AG04449 (cell line): ENCODE measurements around the gene NOL11.

Experiments used
- CTCF ChIA-PET: fragments of 350-600 bp; formaldehyde crosslinking; extraction: SDS; loops from one replicate; lab custom pipeline; 2021; ENCODE audit warnings: antibody characterized with exemption; lab: Yijun Ruan, JAX
- POLR2A ChIA-PET: fragments of 400-600, 350-600 bp; formaldehyde crosslinking; extraction: SDS; loops from one replicate; lab custom pipeline; 2020; ENCODE audit warnings: antibody characterized with exemption, inconsistent platforms; lab: Yijun Ruan, JAX
- DNase-seq: peaks from one replicate; pipeline ENCODE4 v3.0.0-alpha.2; 2010; ENCODE audit warnings: low read depth, low spot score
- H3K4me3 ChIP-seq: 2 replicates; pipeline ENCODE4 v1.5.1; 2011; ENCODE audit warnings: low read depth, mild to moderate bottlenecking, control low read depth, low read length
- CTCF ChIP-seq: IDR thresholded peaks from one replicate; pipeline ENCODE4 v1.5.1; 2011; ENCODE audit warnings: mild to moderate bottlenecking, moderate library complexity, low read length, control low read depth, inconsistent platforms; ENCODE audit not compliant: insufficient read depth; ENCODE audit errors: missing control alignments

The NOL11 gene

DNA sequence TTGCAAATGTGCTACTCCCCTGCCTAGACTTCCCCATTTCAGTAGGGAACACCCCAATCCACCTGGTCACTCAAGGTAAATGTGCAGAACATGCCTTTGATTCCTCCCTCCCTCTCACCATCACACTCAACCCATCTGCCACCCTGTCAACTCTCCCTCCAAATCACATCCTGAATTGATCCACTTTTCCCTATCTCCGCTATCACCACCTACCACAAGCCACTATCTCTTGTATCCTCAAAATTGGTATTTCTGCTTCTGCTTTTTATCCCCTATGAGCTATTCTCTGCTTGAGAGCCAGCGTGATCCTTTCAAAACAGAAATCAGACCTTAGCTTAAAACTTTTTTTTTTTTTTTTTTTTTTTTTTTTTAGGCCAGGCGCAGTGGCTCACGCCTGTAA, 5.4 kb upstream of the NOL11 start:
- POLR2A ChIA-PET, result no interaction called here
- no peak for TF ChIP-seq CTCF

DNA sequence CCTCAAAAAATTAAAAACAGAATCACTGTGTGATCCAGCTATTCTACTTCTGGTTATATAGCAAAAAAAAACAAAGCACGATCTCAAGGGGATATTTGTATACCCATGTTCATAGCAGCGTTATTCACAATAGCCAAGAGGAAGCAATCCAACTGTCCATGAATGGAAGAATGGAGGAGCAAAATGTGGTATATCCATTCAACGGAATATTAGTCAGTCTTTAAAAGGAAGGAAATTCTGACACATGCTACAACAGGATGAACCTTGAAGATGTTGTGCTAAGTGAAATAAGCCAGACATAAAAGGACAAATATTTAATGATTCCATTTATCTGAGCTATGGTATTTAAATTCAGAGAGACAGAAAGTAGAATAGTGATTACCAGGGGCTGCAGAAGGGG, 4.6 kb upstream of the NOL11 start:
- H3K4me3 ChIP-seq, result no peak overlapping the region
- no peak for TF ChIP-seq CTCF
- ChIA-PET POLR2A (no interaction called here), CTCF (interaction anchor here (0.7 to 3.7 kb wide), 3 partner anchors 14 to 338 kb away, joined by 3 to 14 read pairs (median 3); no protein-coding TSS in a partner anchor)
- DNase-seq, result no peak

More for the DNA sequence above, 5.4 kb upstream of the NOL11 start:
- DNase-seq, result no peak
- no peak overlapping the region for H3K4me3 ChIP-seq
- CTCF ChIA-PET, result interaction anchor here (0.7 to 3.7 kb wide), 4 partner anchors 11 to 337 kb away, joined by 3 to 14 read pairs (median 4); no protein-coding TSS in a partner anchor

- CTCF ChIA-PET, result interaction anchor here (1.3 to 4.9 kb wide), 3 partner anchors 9 to 341 kb away, joined by 8 to 18 read pairs (median 15); no protein-coding TSS in a partner anchor
- no peak overlapping the region for H3K4me3 ChIP-seq
- POLR2A ChIA-PET, result no interaction called here
- no peak for TF ChIP-seq CTCF
- DNase-seq, result no peak
Observed at GRCh38 chr17:67716405-67716798, 1.3 kb upstream of the NOL11 start.

DNA sequence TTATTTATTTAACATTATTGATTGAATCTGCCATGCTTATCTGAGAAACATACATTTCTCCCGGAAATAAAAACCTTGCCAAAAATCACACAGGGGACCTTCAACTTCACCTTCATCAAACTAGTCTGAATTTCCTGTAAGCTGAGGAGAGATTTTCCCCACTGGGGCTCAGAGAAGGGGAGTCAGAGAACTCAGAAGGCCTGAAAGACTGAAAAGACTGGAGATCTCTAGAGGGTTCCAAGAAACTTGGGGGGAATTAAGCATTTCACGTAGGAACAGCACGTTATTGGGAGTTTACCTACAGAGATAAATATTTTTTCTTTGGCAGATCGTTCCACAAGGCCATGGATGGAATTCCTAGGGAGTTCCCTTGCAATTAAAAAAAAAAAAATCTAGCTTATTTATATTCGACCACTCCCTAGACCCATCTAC, 528 bp upstream of the NOL11 start:
- no peak for DNase-seq
- H3K4me3 ChIP-seq, result peak overlapping the region; percentile 50
- TF ChIP-seq CTCF, result no peak
- POLR2A ChIA-PET, result no interaction called here
- CTCF ChIA-PET, result interaction anchor here (0.6 to 4.9 kb wide), 20 partner anchors 8 to 342 kb away, joined by 3 to 18 read pairs (median 5); partner anchors contain the start of gene BPTF

DNA sequence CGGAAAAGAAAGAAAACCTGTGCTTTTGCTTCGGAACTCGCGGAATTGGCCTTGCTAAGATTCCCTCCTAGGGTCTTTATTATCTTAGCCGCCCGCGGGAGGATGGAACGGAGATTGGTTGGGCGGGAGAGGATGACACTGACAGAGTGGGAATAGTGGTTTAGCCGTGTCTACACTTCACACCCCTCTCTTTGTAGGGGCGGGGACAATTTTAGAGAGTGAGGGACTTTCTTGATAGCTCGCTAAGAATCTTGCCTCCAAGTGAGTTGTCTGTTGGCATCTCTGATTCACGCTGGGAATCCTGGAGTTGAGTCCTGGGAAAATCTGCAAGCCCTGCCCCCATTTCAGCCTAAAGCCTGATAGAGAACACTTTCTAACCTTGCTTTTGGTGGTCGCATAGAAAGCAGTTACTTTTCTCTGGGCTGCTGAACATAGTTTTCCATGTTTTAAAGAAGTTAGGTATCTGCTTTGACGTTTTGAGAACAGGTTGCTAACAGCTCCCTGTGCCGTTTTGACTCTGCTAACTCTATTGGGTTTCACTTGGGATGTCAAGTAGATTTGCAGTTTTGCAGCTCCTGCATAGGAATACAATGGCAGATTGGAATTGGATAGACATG, 697 bp downstream of the NOL11 start:
- peak overlapping the region; percentile 98 for H3K4me3 ChIP-seq
- DNase-seq, result no peak
- CTCF ChIA-PET, result interaction anchor here (0.6 to 4.9 kb wide), 8 partner anchors 8 to 343 kb away, joined by 3 to 18 read pairs (median 5); no protein-coding TSS in a partner anchor
- POLR2A ChIA-PET, result no interaction called here
- TF ChIP-seq CTCF, result no peak

DNA sequence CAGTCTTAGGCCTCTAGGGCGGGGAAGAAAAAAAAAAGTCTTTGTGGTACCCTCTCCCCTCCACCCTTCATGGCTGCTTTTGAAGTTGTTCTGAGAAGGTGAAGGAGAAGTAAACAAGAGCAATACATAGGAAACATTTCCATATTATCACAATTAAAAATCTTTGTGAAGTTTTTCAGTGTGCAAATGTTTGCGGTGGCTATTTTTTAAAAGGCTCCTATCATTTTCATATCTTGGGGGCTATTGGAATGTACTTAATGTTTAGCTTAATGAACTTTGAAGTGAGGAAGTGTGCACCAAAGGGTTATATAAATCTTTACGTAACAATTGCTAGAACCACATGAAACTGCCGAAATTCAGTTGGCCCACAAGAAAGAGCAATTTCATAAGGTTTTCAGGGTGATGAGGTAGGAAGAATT, 7.6 kb downstream of the NOL11 start:
- TF ChIP-seq CTCF, result no peak
- no peak overlapping the region for H3K4me3 ChIP-seq
- ChIA-PET POLR2A (no interaction called here), CTCF (interaction anchor here (0.9 kb wide), 1 partner anchor 10 kb away, joined by 3 read pairs; no protein-coding TSS in a partner anchor)
- no peak for DNase-seq
